Measurements from ENCODE around the gene PLA2G2D.

Gene PLA2G2D

GRCh38 chr1:20120796-20121195, 1.5 kb upstream of the PLA2G2D start:
- no peak overlapping the region for H3K4me3 ChIP-seq
- TF ChIP-seq Cebpa-rat (IDR thresholded peaks at IDR 0.05), result no peak
- no peaks in the 10 kb centered on the region for H4K20me1 ChIP-seq
- H3K4me2 ChIP-seq, result no peak overlapping the region
- H3K36me3 ChIP-seq, result no peaks in the 10 kb centered on the region
- H3K9ac ChIP-seq, result no peak overlapping the region
- no peak overlapping the region for H3K27ac ChIP-seq
- peaks cover 15% of the 10 kb centered on the region for H3K4me1 ChIP-seq
- H3K9me3 ChIP-seq, result no peaks in the 10 kb centered on the region
- no peaks in the 10 kb centered on the region for H3K27me3 ChIP-seq

DNA sequence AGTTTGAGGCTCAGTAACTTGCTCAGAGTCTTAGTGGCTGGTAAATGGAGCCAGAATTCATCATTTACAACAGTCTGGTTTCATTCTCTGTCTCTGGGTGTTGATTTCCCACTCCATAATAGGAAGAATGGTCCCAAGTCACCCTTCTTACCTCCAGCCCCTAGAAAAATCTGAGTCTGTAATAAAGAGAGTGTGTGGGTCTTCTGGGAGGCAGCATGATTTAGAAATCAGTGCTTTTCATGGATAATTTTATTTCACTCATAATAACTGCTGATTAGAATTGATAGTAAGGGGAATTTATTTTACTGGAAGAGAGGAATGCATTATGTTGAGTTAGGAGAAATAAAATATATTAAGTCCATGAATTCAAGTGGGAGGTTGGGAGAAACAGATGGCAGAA, 2.1 kb downstream of the PLA2G2D start:
- Histone ChIP-seq H3K27ac (no peak overlapping the region), H3K4me3 (no peak overlapping the region), H4K20me1 (no peaks in the 10 kb centered on the region), H3K4me1 (peaks cover 15% of the 10 kb centered on the region), H3K9ac (no peak overlapping the region), H3K9me3 (no peaks in the 10 kb centered on the region), H3K27me3 (no peaks in the 10 kb centered on the region), H3K36me3 (no peaks in the 10 kb centered on the region), H3K4me2 (no peak overlapping the region)
- no peak for TF ChIP-seq Cebpa-rat (IDR thresholded peaks at IDR 0.05)

- no peak overlapping the region for H3K9ac ChIP-seq
- no peak for TF ChIP-seq Cebpa-rat (IDR thresholded peaks at IDR 0.05)
- no peak overlapping the region for H3K27ac ChIP-seq
- H3K4me2 ChIP-seq, result no peak overlapping the region
- no peaks in the 10 kb centered on the region for H3K9me3 ChIP-seq
- no peaks in the 10 kb centered on the region for H3K27me3 ChIP-seq
- no peaks in the 10 kb centered on the region for H3K36me3 ChIP-seq
- peaks cover 15% of the 10 kb centered on the region for H3K4me1 ChIP-seq
- H4K20me1 ChIP-seq, result no peaks in the 10 kb centered on the region
- H3K4me3 ChIP-seq, result no peak overlapping the region
These were observed 3.4 kb downstream of the PLA2G2D start for GRCh38 chr1:20115916-20116315.

GRCh38 chr1:20115479-20115878, 3.9 kb downstream of the PLA2G2D start:
- Histone ChIP-seq H3K27me3 (no peaks in the 10 kb centered on the region), H3K27ac (no peak overlapping the region), H3K4me1 (peaks cover 15% of the 10 kb centered on the region), H3K36me3 (no peaks in the 10 kb centered on the region), H3K9ac (no peak overlapping the region), H3K4me2 (no peak overlapping the region), H3K4me3 (no peak overlapping the region), H4K20me1 (no peaks in the 10 kb centered on the region), H3K9me3 (no peaks in the 10 kb centered on the region)
- TF ChIP-seq Cebpa-rat (IDR thresholded peaks at IDR 0.05), result no peak

GRCh38 chr1:20114021-20114648, 5.2 kb downstream of the PLA2G2D start:
- no peaks in the 10 kb centered on the region for H3K27me3 ChIP-seq
- no peak overlapping the region for H3K4me3 ChIP-seq
- H3K9me3 ChIP-seq, result no peaks in the 10 kb centered on the region
- no peak overlapping the region for H3K9ac ChIP-seq
- H3K4me1 ChIP-seq, result peaks cover 8% of the 10 kb centered on the region
- TF ChIP-seq Cebpa-rat (IDR thresholded peaks at IDR 0.05), result no peak
- no peak overlapping the region for H3K4me2 ChIP-seq
- H3K27ac ChIP-seq, result peak overlapping the region; percentile 18; the same call in 1 of the 2 replicates
- no peaks in the 10 kb centered on the region for H3K36me3 ChIP-seq
- no peaks in the 10 kb centered on the region for H4K20me1 ChIP-seq

DNA sequence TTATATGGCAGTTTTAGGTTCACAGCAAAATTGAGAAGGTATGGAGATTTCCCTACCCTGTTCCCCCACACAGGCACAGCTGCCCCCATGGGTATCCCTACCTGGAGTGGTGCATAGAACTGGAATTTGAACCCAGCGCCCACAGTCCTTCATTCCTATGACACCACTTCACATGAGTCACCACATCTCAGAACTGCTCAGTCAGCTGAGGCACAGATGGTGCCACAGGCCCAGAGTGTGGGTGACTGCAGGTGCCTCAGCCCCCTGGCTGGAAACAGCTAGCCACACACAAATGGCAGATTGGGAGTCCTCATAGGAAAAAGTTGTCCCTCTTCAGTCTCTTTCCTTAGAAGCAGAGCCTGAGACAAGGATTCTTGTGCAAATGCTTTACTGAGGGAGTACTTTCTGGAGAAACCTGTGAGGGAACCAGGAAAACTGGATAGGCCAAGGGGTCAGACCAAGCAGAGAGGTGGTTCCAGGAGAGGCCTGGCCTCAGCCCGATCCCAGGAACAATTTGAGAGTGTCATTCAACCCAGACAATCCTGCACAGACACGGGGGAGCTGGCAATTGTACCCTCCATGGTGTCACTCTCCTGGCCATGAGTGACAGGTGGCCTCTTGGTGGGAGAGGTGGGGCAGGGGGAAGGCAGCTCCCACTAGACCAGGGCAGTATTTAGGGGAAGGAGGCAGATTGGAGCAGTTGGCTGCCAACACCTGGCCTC, 6.9 kb downstream of the PLA2G2D start:
- H3K27me3 ChIP-seq, result no peaks in the 10 kb centered on the region
- no peak overlapping the region for H3K9ac ChIP-seq
- no peak for TF ChIP-seq Cebpa-rat (IDR thresholded peaks at IDR 0.05)
- no peak overlapping the region for H3K4me3 ChIP-seq
- no peak overlapping the region for H3K27ac ChIP-seq
- no peaks in the 10 kb centered on the region for H4K20me1 ChIP-seq
- H3K9me3 ChIP-seq, result no peaks in the 10 kb centered on the region
- no peaks in the 10 kb centered on the region for H3K36me3 ChIP-seq
- no peak overlapping the region for H3K4me2 ChIP-seq
- peaks cover 11% of the 10 kb centered on the region; the same call in 1 of the 2 replicates for H3K4me1 ChIP-seq

- Histone ChIP-seq H3K27me3 (no peaks in the 10 kb centered on the region), H3K9me3 (no peaks in the 10 kb centered on the region), H3K27ac (no peak overlapping the region), H3K9ac (no peak overlapping the region), H3K4me3 (no peak overlapping the region), H3K36me3 (no peaks in the 10 kb centered on the region), H3K4me1 (peaks cover 11% of the 10 kb centered on the region; the same call in 1 of the 2 replicates), H3K4me2 (no peak overlapping the region), H4K20me1 (no peaks in the 10 kb centered on the region)
- TF ChIP-seq Cebpa-rat (IDR thresholded peaks at IDR 0.05), result no peak
These were observed 7.9 kb downstream of the PLA2G2D start for GRCh38 chr1:20111452-20111851.

DNA sequence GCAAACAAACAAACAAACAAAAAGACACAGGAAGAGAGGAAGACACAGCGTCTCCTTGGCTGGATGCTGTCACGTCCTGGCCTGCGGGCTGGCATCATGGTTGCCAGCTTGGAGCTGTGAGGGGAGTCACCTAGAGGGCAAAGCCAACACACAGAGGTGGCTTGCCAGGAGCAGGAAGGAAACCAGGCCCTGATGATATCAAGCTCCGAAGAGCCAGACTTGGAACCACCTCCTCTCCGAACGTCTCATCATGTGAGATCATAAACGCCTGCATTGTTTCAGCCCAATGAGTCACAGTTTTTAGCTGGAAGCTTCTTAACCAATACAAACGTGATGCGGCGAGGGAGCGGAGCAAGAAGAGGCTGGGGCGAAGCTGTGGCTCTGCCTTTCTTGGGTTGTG, 8.7 kb downstream of the PLA2G2D start:
- no peaks in the 10 kb centered on the region for H4K20me1 ChIP-seq
- H3K4me2 ChIP-seq, result no peak overlapping the region
- peaks cover 11% of the 10 kb centered on the region; the same call in 1 of the 2 replicates for H3K4me1 ChIP-seq
- no peak overlapping the region for H3K9ac ChIP-seq
- no peaks in the 10 kb centered on the region for H3K9me3 ChIP-seq
- H3K36me3 ChIP-seq, result no peaks in the 10 kb centered on the region
- no peaks in the 10 kb centered on the region for H3K27me3 ChIP-seq
- H3K27ac ChIP-seq, result no peak overlapping the region
- no peak for TF ChIP-seq Cebpa-rat (IDR thresholded peaks at IDR 0.05)
- H3K4me3 ChIP-seq, result no peak overlapping the region

DNA sequence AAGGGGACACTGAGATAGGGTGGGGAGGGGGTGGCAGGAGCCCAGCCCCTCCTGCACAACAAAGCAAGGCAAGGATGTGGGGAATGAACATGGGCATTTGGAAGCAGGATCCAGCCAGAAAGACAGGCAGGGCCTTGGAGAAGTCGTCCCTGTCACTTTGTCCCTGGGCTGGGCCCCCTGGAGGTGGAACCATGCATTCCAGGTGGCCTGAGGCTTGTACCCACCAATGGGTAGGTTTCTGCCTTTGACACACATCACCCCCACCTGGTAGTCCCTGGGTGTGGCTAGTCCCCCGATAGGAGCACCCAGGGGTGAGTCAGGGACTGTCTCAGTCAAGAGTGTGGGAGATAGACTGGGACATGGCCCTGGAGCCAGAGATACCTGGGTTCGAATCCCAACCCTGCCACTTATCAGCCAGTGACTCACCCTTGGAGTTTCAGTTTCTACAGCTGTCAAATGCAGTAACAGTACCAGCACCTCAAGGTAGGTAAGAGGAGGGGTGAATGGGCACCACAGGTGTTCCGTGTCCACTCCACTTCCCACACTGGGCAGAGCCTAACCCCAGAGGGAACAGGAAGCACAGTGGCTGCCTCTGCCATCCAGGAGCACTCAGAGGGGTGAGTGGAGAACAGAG, 10.0 kb downstream of the PLA2G2D start:
- Histone ChIP-seq H3K27ac (no peak overlapping the region), H3K4me2 (no peak overlapping the region), H4K20me1 (no peaks in the 10 kb centered on the region), H3K36me3 (no peaks in the 10 kb centered on the region), H3K9ac (no peak overlapping the region), H3K9me3 (no peaks in the 10 kb centered on the region), H3K4me3 (no peak overlapping the region), H3K27me3 (no peaks in the 10 kb centered on the region), H3K4me1 (peaks cover 11% of the 10 kb centered on the region; the same call in 1 of the 2 replicates)
- no peak for TF ChIP-seq Cebpa-rat (IDR thresholded peaks at IDR 0.05)
